SK-N-DZ (cell line): ENCODE data around the gene IFNGR2.
"Not testable (repeated sequence)": the region's sequence is repeated elsewhere in the genome, so short reads cannot be mapped to it uniquely, and the experiment has no call there.

ENCODE experiments used
- DNase-seq: peaks from one replicate; pipeline ENCODE4 v3.0.0-alpha.2; 2015; ENCODE audit warnings: low spot score

Gene IFNGR2

GRCh38 chr21:33401630-33401992, 1.6 kb upstream of the IFNGR2 start:
- no peak for DNase-seq

- DNase-seq = peak; percentile 41
Observed at GRCh38 chr21:33402001-33402979, 923 bp upstream of the IFNGR2 start.

- DNase-seq = peak; percentile 55
Observed at GRCh38 chr21:33403786-33404585, 773 bp downstream of the IFNGR2 start.

- no peak for DNase-seq
Observed at GRCh38 chr21:33406493-33406892, 3.3 kb downstream of the IFNGR2 start.

GRCh38 chr21:33411949-33412430, 8.8 kb downstream of the IFNGR2 start:
- no peak for DNase-seq

GRCh38 chr21:33412439-33412831, 9.2 kb downstream of the IFNGR2 start:
- DNase-seq = not testable (repeated sequence)

- no peak for DNase-seq
Observed at GRCh38 chr21:33412832-33413519, 9.8 kb downstream of the IFNGR2 start.

- no peak for DNase-seq
Observed at GRCh38 chr21:33414068-33414467, 10.9 kb downstream of the IFNGR2 start.

- DNase-seq = no peak
Observed at GRCh38 chr21:33414926-33415325, 11.7 kb downstream of the IFNGR2 start.

- DNase-seq = no peak
Observed at GRCh38 chr21:33418691-33419090, 15.5 kb downstream of the IFNGR2 start.

- no peak for DNase-seq
Observed at GRCh38 chr21:33419538-33420123, 16.4 kb downstream of the IFNGR2 start.

- no peak for DNase-seq
Observed at GRCh38 chr21:33421713-33422393, 18.6 kb downstream of the IFNGR2 start.

- DNase-seq = no peak
Observed at GRCh38 chr21:33424214-33424613, 21.0 kb downstream of the IFNGR2 start.

- no peak for DNase-seq
Observed at GRCh38 chr21:33425825-33426224, 22.6 kb downstream of the IFNGR2 start.

GRCh38 chr21:33427051-33427450, 23.8 kb downstream of the IFNGR2 start:
- no peak for DNase-seq

GRCh38 chr21:33428669-33429068, 25.5 kb downstream of the IFNGR2 start:
- no peak for DNase-seq

GRCh38 chr21:33430858-33431257, 27.6 kb downstream of the IFNGR2 start:
- DNase-seq = no peak

GRCh38 chr21:33432496-33432895, 29.3 kb downstream of the IFNGR2 start:
- DNase-seq = no peak

- DNase-seq = no peak
Observed at GRCh38 chr21:33433001-33433400, 29.8 kb downstream of the IFNGR2 start.

- no peak for DNase-seq
Observed at GRCh38 chr21:33433425-33434114, 30.4 kb downstream of the IFNGR2 start.
